Measurements from ENCODE around the gene CES2. TPM values are rescaled to one million over a fixed set of nuclear protein-coding genes. Genes with fewer than 3 reads are reported as not detected.
A peak's percentile ranks its signal among the peaks of the same experiment; 100 is the strongest.
"Not testable (repeated sequence)": the region's sequence is repeated elsewhere in the genome, so short reads cannot be mapped to it uniquely, and the experiment has no call there.

CES2 gene
- total and polyA plus RNA-seq, 5 experiments from 2014 or later = 21.1 to 62.7 (median 31.2) TPM

GRCh38 chr16:66974156-66974931, 39.0 kb downstream of the CES2 start:
- peaks cover 4 to 14% (median 10%) of the 10 kb centered on the region in 4 donors for H3K4me1 Mint-ChIP-seq
- peak overlapping the region in 7 of 10 donors; percentile 54 to 86 (median 74) for H3K4me3 Mint-ChIP-seq
- not testable (repeated sequence) for H3K27me3 Mint-ChIP-seq, DNase-seq, H3K36me3 Mint-ChIP-seq, ATAC-seq, H3K9me3 Mint-ChIP-seq
- H3K27ac Mint-ChIP-seq = peak overlapping the region in 2 of 10 donors; percentile 6 to 58
- POLR2A ChIA-PET = interaction anchor here (0.5 kb wide), 1 partner anchor 119 kb away, joined by 4 read pairs; no protein-coding TSS in a partner anchor

- ATAC-seq, POLR2A ChIA-PET, H3K9me3 Mint-ChIP-seq, H3K27me3 Mint-ChIP-seq, H3K36me3 Mint-ChIP-seq: not testable (repeated sequence)
- Mint-ChIP-seq H3K4me1 (peaks cover 4 to 14% (median 10%) of the 10 kb centered on the region in 4 donors), H3K4me3 (peak overlapping the region; percentile 54 to 86 (median 72)), H3K27ac (peak overlapping the region in 5 of 10 donors; percentile 6 to 69 (median 58))
- DNase-seq = peak in 6 of 10 donors; percentile 11 to 37 (median 31)
These were observed 39.6 kb downstream of the CES2 start for GRCh38 chr16:66974932-66975246.

- H3K27ac Mint-ChIP-seq = peak overlapping the region in 3 of 10 donors; percentile 6 to 69 (median 9)
- no peaks in the 10 kb centered on the region for H3K36me3 Mint-ChIP-seq
- ATAC-seq (no peak), DNase-seq (no peak)
- H3K4me3 Mint-ChIP-seq = peak overlapping the region; percentile 54 to 86 (median 72)
- POLR2A ChIA-PET = no interaction called here
- peaks cover 0 to 9% (median 0%) of the 10 kb centered on the region in 5 donors for H3K27me3 Mint-ChIP-seq
- no peaks in the 10 kb centered on the region for H3K9me3 Mint-ChIP-seq
- peaks cover 4 to 14% (median 10%) of the 10 kb centered on the region in 4 donors for H3K4me1 Mint-ChIP-seq
These were observed 40.1 kb downstream of the CES2 start for GRCh38 chr16:66975302-66975893.

GRCh38 chr16:66976746-66977145, 41.4 kb downstream of the CES2 start:
- no peak overlapping the region for H3K4me3 Mint-ChIP-seq
- no peaks in the 10 kb centered on the region for H3K36me3 Mint-ChIP-seq
- H3K27me3 Mint-ChIP-seq = peaks cover 0 to 9% (median 0%) of the 10 kb centered on the region in 5 donors
- DNase-seq = no peak
- ATAC-seq = no peak
- H3K9me3 Mint-ChIP-seq = no peaks in the 10 kb centered on the region
- H3K4me1 Mint-ChIP-seq = peaks cover 4 to 14% (median 10%) of the 10 kb centered on the region in 4 donors
- H3K27ac Mint-ChIP-seq = no peak overlapping the region
- POLR2A ChIA-PET = no interaction called here

- ATAC-seq (peak; percentile 99 to 100), DNase-seq (peak; percentile 73 to 92 (median 84))
- H3K36me3 Mint-ChIP-seq = no peaks in the 10 kb centered on the region
- H3K4me3 Mint-ChIP-seq = peak overlapping the region in 1 of 10 donors; percentile 8
- H3K27me3 Mint-ChIP-seq = peaks cover 0 to 9% (median 0%) of the 10 kb centered on the region in 5 donors
- no peaks in the 10 kb centered on the region for H3K9me3 Mint-ChIP-seq
- POLR2A ChIA-PET = no interaction called here
- H3K27ac Mint-ChIP-seq = peak overlapping the region in 1 of 10 donors; percentile 14
- H3K4me1 Mint-ChIP-seq = peaks cover 7 to 14% (median 10%) of the 10 kb centered on the region in 4 donors
These were observed 42.2 kb downstream of the CES2 start for GRCh38 chr16:66977341-66978113.

- H3K27ac Mint-ChIP-seq = peak overlapping the region in 1 of 10 donors; percentile 59
- no peak overlapping the region for H3K4me3 Mint-ChIP-seq
- no peak for DNase-seq
- H3K9me3 Mint-ChIP-seq = no peaks in the 10 kb centered on the region
- peaks cover 0 to 9% (median 0%) of the 10 kb centered on the region in 5 donors for H3K27me3 Mint-ChIP-seq
- POLR2A ChIA-PET = no interaction called here
- ATAC-seq = no peak
- H3K4me1 Mint-ChIP-seq = peaks cover 7 to 15% (median 12%) of the 10 kb centered on the region in 4 donors
- no peaks in the 10 kb centered on the region for H3K36me3 Mint-ChIP-seq
These were observed 43.8 kb downstream of the CES2 start for GRCh38 chr16:66979011-66979717.

GRCh38 chr16:66983033-66983432, 47.7 kb downstream of the CES2 start:
- no peak for DNase-seq
- Mint-ChIP-seq H3K9me3 (no peaks in the 10 kb centered on the region), H3K36me3 (no peaks in the 10 kb centered on the region), H3K27me3 (peaks cover 0 to 5% (median 0%) of the 10 kb centered on the region in 5 donors), H3K27ac (no peak overlapping the region), H3K4me3 (no peak overlapping the region), H3K4me1 (peaks cover 0 to 20% (median 5%) of the 10 kb centered on the region in 4 donors)
- POLR2A ChIA-PET = no interaction called here
- no peak for ATAC-seq

GRCh38 chr16:66984892-66985311, 49.6 kb downstream of the CES2 start:
- ATAC-seq (no peak), DNase-seq (no peak)
- Mint-ChIP-seq H3K27ac (peak overlapping the region in 8 of 10 donors; percentile 9 to 87 (median 58)), H3K36me3 (no peaks in the 10 kb centered on the region), H3K9me3 (no peaks in the 10 kb centered on the region), H3K4me3 (peak overlapping the region in 2 of 10 donors; percentile 3 to 11), H3K27me3 (peaks cover 0 to 3% (median 0%) of the 10 kb centered on the region in 5 donors), H3K4me1 (peaks cover 0 to 20% (median 5%) of the 10 kb centered on the region in 4 donors)
- POLR2A ChIA-PET = no interaction called here

GRCh38 chr16:66986559-66986958, 51.2 kb downstream of the CES2 start:
- H3K4me3 Mint-ChIP-seq = no peak overlapping the region
- no peak overlapping the region for H3K27ac Mint-ChIP-seq
- ATAC-seq = no peak
- peaks cover 0 to 20% (median 5%) of the 10 kb centered on the region in 4 donors for H3K4me1 Mint-ChIP-seq
- H3K36me3 Mint-ChIP-seq = no peaks in the 10 kb centered on the region
- no peaks in the 10 kb centered on the region for H3K9me3 Mint-ChIP-seq
- POLR2A ChIA-PET = no interaction called here
- H3K27me3 Mint-ChIP-seq = peaks cover 0 to 3% (median 0%) of the 10 kb centered on the region in 5 donors
- no peak for DNase-seq

- ATAC-seq (no peak), DNase-seq (no peak)
- H3K4me1 Mint-ChIP-seq = peaks cover 0 to 16% (median 5%) of the 10 kb centered on the region in 4 donors
- H3K27me3 Mint-ChIP-seq = peaks cover 0 to 3% (median 0%) of the 10 kb centered on the region in 5 donors
- H3K4me3 Mint-ChIP-seq = no peak within 1 kb of the TSS
- no peaks in the 10 kb centered on the region for H3K36me3 Mint-ChIP-seq
- H3K27ac Mint-ChIP-seq = peak within 1 kb of the TSS in 2 of 10 donors; percentile 7 to 65
- no peaks in the 10 kb centered on the region for H3K9me3 Mint-ChIP-seq
- POLR2A ChIA-PET = no interaction called here
These were observed 53.0 kb downstream of the CES2 start, which contains the start of gene CES4A for GRCh38 chr16:66988197-66988788. TSS of gene CES4A (plus strand) at chr16:66988589. CDS start at chr16:66988773, 184 bp downstream.

GRCh38 chr16:66991545-66992077, 56.3 kb downstream of the CES2 start:
- Mint-ChIP-seq H3K36me3 (no peaks in the 10 kb centered on the region), H3K9me3 (no peaks in the 10 kb centered on the region), H3K27me3 (peaks cover 0 to 3% (median 0%) of the 10 kb centered on the region in 5 donors), H3K4me1 (no peaks in the 10 kb centered on the region), H3K4me3 (no peak overlapping the region), H3K27ac (no peak overlapping the region)
- DNase-seq (no peak), ATAC-seq (no peak)
- POLR2A ChIA-PET = interaction anchor here (0.6 kb wide), 1 partner anchor 8 kb away, joined by 3 read pairs; no protein-coding TSS in a partner anchor
